Glomerular endothelial cell (primary cell): Measurements from ENCODE around the gene DLX6. TPM values are rescaled to one million over a fixed set of nuclear protein-coding genes. Genes with fewer than 3 reads are reported as not detected.

Source experiments
- DNase-seq: peaks from one replicate; pipeline ENCODE4 v3.0.0-alpha.2; 2011; ENCODE audit warnings: low read depth, low spot score; ENCODE audit errors: extremely low read depth
- total RNA-seq: library from RNA; depleted of rRNA; stranded (reverse); fragments of >200 nt; gene quantifications from 2 replicates; pipeline ENCODE4 v1.2.3, GENCODE V29; 2015

DLX6 gene
- total RNA-seq, 1 donor from 2014 or later, result not detected

- DNase-seq, result no peak
Measured at GRCh38 chr7:97009753-97010732, 4.7 kb downstream of the DLX6 start.

- DNase-seq, result no peak
Measured at GRCh38 chr7:97011104-97011503, 5.8 kb downstream of the DLX6 start.

- no peak for DNase-seq
Measured at GRCh38 chr7:97011536-97012364, 6.4 kb downstream of the DLX6 start.

- no peak for DNase-seq
Measured at GRCh38 chr7:97012365-97013133, 7.2 kb downstream of the DLX6 start.

- no peak for DNase-seq
Measured at GRCh38 chr7:97013134-97013844, 7.9 kb downstream of the DLX6 start.

- no peak for DNase-seq
Measured at GRCh38 chr7:97013845-97014134, 8.4 kb downstream of the DLX6 start.

GRCh38 chr7:97014145-97014750 is 8.9 kb downstream of the DLX6 start:
- no peak for DNase-seq

- DNase-seq, result no peak
Measured at GRCh38 chr7:97015279-97015678, 9.9 kb downstream of the DLX6 start.

- DNase-seq, result no peak
Measured at GRCh38 chr7:97015756-97016380, 10.5 kb downstream of the DLX6 start.

GRCh38 chr7:97016381-97017191 is 11.2 kb downstream of the DLX6 start:
- DNase-seq, result no peak

GRCh38 chr7:97017192-97018125 is 12.1 kb downstream of the DLX6 start:
- DNase-seq, result no peak

- no peak for DNase-seq
Measured at GRCh38 chr7:97018126-97018601, 12.8 kb downstream of the DLX6 start.

- DNase-seq, result no peak
Measured at GRCh38 chr7:97018791-97019531, 13.6 kb downstream of the DLX6 start.

- no peak for DNase-seq
Measured at GRCh38 chr7:97019710-97020225, 14.4 kb downstream of the DLX6 start.

- no peak for DNase-seq
Measured at GRCh38 chr7:97020601-97020995, 15.2 kb downstream of the DLX6 start.

GRCh38 chr7:97020996-97021746 is 15.8 kb downstream of the DLX6 start:
- no peak for DNase-seq
